Measurements from ENCODE around the gene CARD11. TPM values are rescaled to one million over a fixed set of nuclear protein-coding genes. Genes with fewer than 3 reads are reported as not detected.

CARD11 gene
- total and polyA plus RNA-seq, 2 of the 13 experiments (the other 11 are each of a cell fraction or from before 2014, with no cell fraction given), result 0.04 TPM; not detected in 1

GRCh38 chr7:2863461-2864066, 180.1 kb downstream of the CARD11 start (continued):
- peak; percentile 82 for TF ChIP-seq ATF3 (CRISPR knock-in tag; IDR thresholded peaks at IDR 0.05)
- no peak for TF ChIP-seq GATA4 (IDR thresholded peaks at IDR 0.05; ENCODE audit: borderline replicate concordance, low read depth)
- TF ChIP-seq ZNF672 (CRISPR knock-in tag; IDR thresholded peaks at IDR 0.05), result no peak
- no peak for TF ChIP-seq ZNF740 (CRISPR knock-in tag; IDR thresholded peaks at IDR 0.05)
- TF ChIP-seq ATF6 (CRISPR knock-in tag; conservative IDR thresholded peaks at IDR 0.05), result no peak
- peak; percentile 92 for TF ChIP-seq MED1 (CRISPR knock-in tag; IDR thresholded peaks at IDR 0.05)
- TF ChIP-seq ZNF670 (CRISPR knock-in tag; IDR thresholded peaks at IDR 0.05; ENCODE audit: borderline replicate concordance), result no peak
- peak; percentile 79 for TF ChIP-seq ZNF143 (CRISPR knock-in tag; IDR thresholded peaks at IDR 0.05)
- TF ChIP-seq ISX (CRISPR knock-in tag; conservative IDR thresholded peaks at IDR 0.05), result no peak
- 0 out of 2 replicates have a peak, but pooled peaks have one; percentile 60 for TF ChIP-seq ZNF414 (CRISPR knock-in tag; IDR thresholded peaks at IDR 0.05)
- TF ChIP-seq PHF5A (CRISPR knock-in tag; IDR thresholded peaks at IDR 0.05; ENCODE audit: low read depth, unreplicated experiment), result no peak
- no peak for TF ChIP-seq SIX4 (CRISPR knock-in tag; IDR thresholded peaks at IDR 0.05)
- no peak for TF ChIP-seq BRCA1 (CRISPR knock-in tag; IDR thresholded peaks at IDR 0.05)
- peak; percentile 38; the same call in 1 of the 2 replicates for TF ChIP-seq ZNF768 (CRISPR knock-in tag; IDR thresholded peaks at IDR 0.05)
- no peak for TF ChIP-seq KMT2B (CRISPR knock-in tag; IDR thresholded peaks at IDR 0.05)
- TF ChIP-seq GATAD1 (CRISPR knock-in tag; IDR thresholded peaks at IDR 0.05), result peak; percentile 83
- peak; percentile 85 for TF ChIP-seq SAP130 (CRISPR knock-in tag; IDR thresholded peaks at IDR 0.05; ENCODE audit: low read depth)
- no peak for TF ChIP-seq MXD1 (CRISPR knock-in tag; IDR thresholded peaks at IDR 0.05)
- 0 out of 2 replicates have a peak, but pooled peaks have one; percentile 44 for TF ChIP-seq ZNF777 (CRISPR knock-in tag; IDR thresholded peaks at IDR 0.05)
- TF ChIP-seq ZUFSP (CRISPR knock-in tag; IDR thresholded peaks at IDR 0.05; ENCODE audit: borderline replicate concordance), result no peak
- TF ChIP-seq ZNF749 (CRISPR knock-in tag; IDR thresholded peaks at IDR 0.05; ENCODE audit: borderline replicate concordance), result no peak
- peak; percentile 63; the same call in 1 of the 2 replicates for TF ChIP-seq ZBTB43 (CRISPR knock-in tag; conservative IDR thresholded peaks at IDR 0.05)
- TF ChIP-seq KLF16 (CRISPR knock-in tag; IDR thresholded peaks at IDR 0.05), result no peak
- TF ChIP-seq NBN (conservative IDR thresholded peaks at IDR 0.05), result no peak
